WERI-Rb-1 (cell line): ENCODE data around the gene YTHDF1.

Experiments used
- DNase-seq: peaks from one replicate; pipeline ENCODE4 v3.0.0-alpha.2; 2020
- H3K27ac ChIP-seq: fragments of 250-450 bp; sonication (Bioruptor Pico); 2 replicates; pipeline ENCODE4 v1.5.1; 2020; ENCODE audit warnings: mild to moderate bottlenecking, moderate library complexity
- H3K27me3 ChIP-seq: fragments of 250-450 bp; sonication (Bioruptor Pico); 2 replicates; pipeline ENCODE4 v1.5.1; 2021; ENCODE audit warnings: mild to moderate bottlenecking, low read depth, moderate library complexity; ENCODE audit not compliant: insufficient read depth, severe bottlenecking
- H3K36me3 ChIP-seq: fragments of 250-450 bp; sonication (Bioruptor Pico); 2 replicates; pipeline ENCODE4 v1.5.1; 2020; ENCODE audit warnings: mild to moderate bottlenecking, moderate library complexity
- H3K4me3 ChIP-seq: 2 replicates; pipeline ENCODE4 v1.5.1; 2011; ENCODE audit warnings: low read depth, mild to moderate bottlenecking, control low read depth, low read length
- H3K9me3 ChIP-seq: fragments of 250-450 bp; sonication (Bioruptor Pico); 2 replicates; pipeline ENCODE4 v1.5.1; 2021; ENCODE audit warnings: mild to moderate bottlenecking, moderate library complexity; ENCODE audit not compliant: severe bottlenecking
- CTCF ChIP-seq: IDR thresholded peaks from 2 replicates; pipeline ENCODE4 v1.5.1; 2011; ENCODE audit warnings: low read depth, mild to moderate bottlenecking, control low read depth, inconsistent platforms, low read length

YTHDF1 gene

GRCh38 chr20:63151554-63152321 is 64.2 kb downstream of the YTHDF1 start:
- Histone ChIP-seq H3K27me3 (no peaks in the 10 kb centered on the region), H3K4me3 (no peak overlapping the region)
- DNase-seq, result no peak

DNA sequence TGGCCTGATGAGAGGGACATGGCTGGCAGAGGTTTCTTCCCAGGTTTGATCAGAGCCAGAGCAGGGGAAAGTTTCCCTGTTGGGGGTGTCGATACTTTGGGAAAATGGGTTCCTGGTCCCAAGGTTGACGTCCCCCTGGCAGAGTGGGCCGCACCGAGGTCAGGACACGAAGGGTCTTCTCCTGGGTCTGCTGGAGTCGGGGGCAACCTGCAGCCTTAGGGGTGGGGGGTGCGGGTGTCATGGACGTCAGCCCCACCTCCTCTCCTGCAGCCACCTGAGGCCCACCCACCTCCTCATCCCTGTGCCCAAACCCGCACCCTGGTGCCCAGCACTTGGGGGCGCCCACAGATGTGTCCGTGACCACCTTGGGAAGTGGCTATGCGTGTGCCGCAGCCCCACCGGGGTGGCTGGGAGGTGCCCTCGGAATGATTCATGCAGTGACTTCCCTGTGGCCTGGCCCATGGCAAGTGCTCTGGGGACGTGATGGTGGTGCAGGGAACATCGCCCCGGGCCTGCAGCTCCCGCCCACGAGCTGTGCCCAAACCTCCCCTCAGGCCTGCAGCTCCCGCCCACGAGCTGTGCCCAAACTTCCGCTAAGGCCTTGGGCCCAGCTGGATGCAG is 64.9 kb downstream of the YTHDF1 start:
- Histone ChIP-seq H3K27me3 (no peaks in the 10 kb centered on the region), H3K36me3 (no peaks in the 10 kb centered on the region), H3K27ac (no peak overlapping the region), H3K9me3 (peaks cover 10% of the 10 kb centered on the region), H3K4me3 (no peak overlapping the region)
- DNase-seq, result no peak
- no peak for TF ChIP-seq CTCF

More at GRCh38 chr20:63151554-63152321, 64.2 kb downstream of the YTHDF1 start:
- peaks cover 8% of the 10 kb centered on the region for H3K9me3 ChIP-seq
- no peak for TF ChIP-seq CTCF
- no peak overlapping the region for H3K27ac ChIP-seq
- H3K36me3 ChIP-seq, result no peaks in the 10 kb centered on the region

GRCh38 chr20:63150391-63150898 is 65.5 kb downstream of the YTHDF1 start:
- Histone ChIP-seq H3K9me3 (peaks cover 10% of the 10 kb centered on the region), H3K27me3 (no peaks in the 10 kb centered on the region), H3K4me3 (no peak overlapping the region), H3K27ac (no peak overlapping the region), H3K36me3 (no peaks in the 10 kb centered on the region)
- DNase-seq, result no peak
- no peak for TF ChIP-seq CTCF

GRCh38 chr20:63149531-63150192 is 66.3 kb downstream of the YTHDF1 start:
- Histone ChIP-seq H3K27ac (no peak overlapping the region), H3K36me3 (no peaks in the 10 kb centered on the region), H3K27me3 (no peaks in the 10 kb centered on the region), H3K4me3 (no peak overlapping the region), H3K9me3 (peaks cover 10% of the 10 kb centered on the region)
- no peak for DNase-seq
- TF ChIP-seq CTCF, result no peak

GRCh38 chr20:63148696-63149095 is 67.2 kb downstream of the YTHDF1 start:
- DNase-seq, result no peak
- TF ChIP-seq CTCF, result no peak
- H3K9me3 ChIP-seq, result peaks cover 10% of the 10 kb centered on the region
- H3K36me3 ChIP-seq, result no peaks in the 10 kb centered on the region
- H3K27ac ChIP-seq, result no peak overlapping the region
- no peak overlapping the region for H3K4me3 ChIP-seq
- no peaks in the 10 kb centered on the region for H3K27me3 ChIP-seq
